GM13977 (cell line): ENCODE measurements around the gene SLX4.
"Not testable (repeated sequence)": the region's sequence is repeated elsewhere in the genome, so short reads cannot be mapped to it uniquely, and the experiment has no call there.

Experiments
- DNase-seq: peaks from one replicate; pipeline ENCODE4 v3.0.0; 2012; ENCODE audit warnings: low spot score
- CTCF ChIP-seq: IDR thresholded peaks from 2 replicates; pipeline ENCODE4 v1.5.1; 2012; ENCODE audit warnings: mild to moderate bottlenecking, control low read depth; ENCODE audit not compliant: insufficient read depth; ENCODE audit errors: extremely low read depth, missing control alignments
- in situ Hi-C: fragments of 300-500 bp; cut with MboI; formaldehyde crosslinking; loops from one replicate; pipeline ENCODE4 v1.12.0; 2022; ENCODE audit warnings: low sequenced_read_pairs, low pct_unique_long_range_greater_than_20kb, mixed read lengths, inconsistent platforms; ENCODE audit not compliant: unreplicated experiment

The SLX4 gene

GRCh38 chr16:3623642-3624041, 12.2 kb upstream of the SLX4 start:
- no peak for TF ChIP-seq CTCF
- in situ Hi-C loops, result no loop called here
- no peak for DNase-seq

DNA sequence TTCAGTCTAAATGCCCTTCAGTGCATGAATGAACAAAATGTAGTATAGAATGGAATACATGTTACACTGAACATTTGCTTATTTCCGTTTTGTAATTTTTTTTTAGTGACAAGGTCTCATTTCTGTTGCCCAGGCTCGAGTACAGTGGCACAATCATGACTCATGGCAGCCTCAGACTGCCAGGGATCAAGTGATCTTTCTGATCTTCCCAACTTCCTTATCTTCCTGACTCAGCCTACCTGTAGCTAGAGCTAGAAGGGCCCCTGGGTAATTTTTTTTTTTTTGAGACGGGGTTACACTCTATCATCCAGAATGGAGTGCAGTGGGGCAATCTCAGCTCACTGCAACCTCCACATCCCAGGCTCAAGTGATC, 7.3 kb upstream of the SLX4 start:
- no peak for DNase-seq
- in situ Hi-C loops, result no loop called here
- no peak for TF ChIP-seq CTCF

DNA sequence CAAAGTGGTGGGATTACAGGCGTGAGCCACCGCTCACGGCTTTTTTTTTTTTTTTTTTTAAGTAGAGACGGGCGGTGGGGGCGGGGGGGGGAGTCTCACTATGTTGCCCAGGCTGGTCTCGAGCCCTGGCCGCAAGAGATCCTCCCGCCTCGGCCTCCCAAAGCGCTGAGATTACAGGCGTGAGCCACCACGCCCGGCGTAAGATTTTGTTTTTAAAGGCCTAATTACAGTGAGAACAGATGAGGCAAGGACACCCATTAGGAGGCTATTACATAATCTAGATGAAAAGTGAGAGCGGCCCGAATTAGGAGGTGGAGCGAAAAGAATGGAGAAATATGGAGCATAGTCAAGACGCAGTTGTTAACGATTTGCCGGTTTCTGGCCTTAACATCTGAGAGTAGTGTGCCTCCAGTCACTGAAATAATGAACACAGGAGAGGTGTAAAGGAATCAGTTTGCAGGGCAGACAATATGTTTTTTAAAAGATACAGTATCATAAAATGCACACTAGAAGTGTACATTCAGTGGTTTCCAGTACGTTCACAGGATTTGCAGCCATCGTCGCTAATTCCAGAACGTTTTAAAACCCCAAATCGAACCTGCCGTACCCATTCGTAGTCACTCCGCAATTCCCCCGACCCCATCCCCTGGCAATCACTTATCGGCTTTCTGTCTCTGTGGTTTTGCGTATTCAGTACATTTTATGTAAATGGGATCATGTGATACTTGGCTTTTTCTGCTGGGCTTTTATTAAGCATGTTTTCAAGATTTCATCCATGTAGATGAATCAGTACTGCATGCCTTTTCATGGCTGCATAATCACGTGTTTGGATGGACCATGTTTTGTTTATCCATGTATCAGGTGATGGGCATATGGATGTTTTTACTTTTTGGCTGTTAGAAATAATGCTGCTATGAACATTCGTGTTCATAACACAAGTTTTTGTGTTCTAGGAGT, 1.4 kb upstream of the SLX4 start:
- in situ Hi-C loops, result no loop called here
- no peak for DNase-seq
- no peak for TF ChIP-seq CTCF

- no peak for TF ChIP-seq CTCF
- DNase-seq, result peak; percentile 30
- in situ Hi-C loops, result no loop called here
These were observed 684 bp downstream of the SLX4 start for GRCh38 chr16:3610698-3611145.

GRCh38 chr16:3609895-3610697, 1.3 kb downstream of the SLX4 start:
- no peak for DNase-seq
- TF ChIP-seq CTCF, result no peak
- in situ Hi-C loops, result no loop called here

DNA sequence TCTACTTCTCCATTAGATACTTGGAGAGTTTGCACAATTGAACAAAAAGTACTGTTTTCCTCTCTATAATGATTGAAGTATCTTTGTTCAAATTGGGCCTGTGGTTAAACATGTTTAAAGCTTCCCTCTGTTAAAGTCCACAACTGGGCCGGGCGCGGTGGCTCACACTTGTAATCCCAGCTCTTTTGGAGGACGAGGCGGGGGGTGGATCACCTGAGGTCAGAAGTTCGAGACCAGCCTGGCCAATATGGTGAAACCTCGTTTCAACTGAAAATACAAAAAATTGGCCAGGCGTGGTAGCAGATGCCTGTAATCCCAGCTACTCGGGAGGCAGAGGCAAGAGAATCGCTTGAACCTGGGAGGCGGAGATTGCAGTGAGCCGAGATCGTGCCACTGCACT, 2.4 kb downstream of the SLX4 start:
- in situ Hi-C loops, DNase-seq: not testable (repeated sequence)

DNA sequence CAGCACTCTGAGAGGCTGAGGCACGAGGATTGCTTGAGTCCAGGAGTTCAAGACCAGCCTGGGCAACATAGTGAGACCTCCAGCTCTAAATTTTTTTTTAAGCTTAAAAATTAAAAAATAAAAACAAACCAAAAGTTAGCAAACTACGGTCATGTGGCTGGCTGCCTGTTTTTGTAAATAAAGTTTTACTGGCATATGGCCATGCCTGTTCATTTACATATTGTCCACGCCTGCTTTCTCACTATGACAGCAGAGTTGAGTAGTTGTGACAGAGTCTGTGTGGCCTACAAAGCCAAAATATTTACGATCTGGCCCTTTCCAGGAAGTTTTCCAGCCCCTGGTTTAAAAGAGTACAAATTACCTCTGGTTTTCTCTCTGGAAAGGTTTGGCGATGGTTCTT, 3.3 kb downstream of the SLX4 start:
- no peak for DNase-seq
- in situ Hi-C loops, result no loop called here
- TF ChIP-seq CTCF, result no peak
